ENCODE measurements around the gene ACER3. TPM values are rescaled to one million over a fixed set of nuclear protein-coding genes. Genes with fewer than 3 reads are reported as not detected.

ACER3 gene
- polyA plus RNA-seq, 5 donors, result 10.7 to 34.6 (median 20.5) TPM

GRCh38 chr11:77074205-77074604, 213.5 kb downstream of the ACER3 start:
- DNase-seq, result no peak

GRCh38 chr11:77074626-77075221, 214.0 kb downstream of the ACER3 start:
- DNase-seq, result no peak

GRCh38 chr11:77075425-77075905, 214.7 kb downstream of the ACER3 start:
- no peak for DNase-seq

Other genes starting within 250 kb of the ACER3 start
- gene LRRC32, start 190.2 kb upstream of the ACER3 start, polyA plus RNA-seq (ENCODE audit: insufficient read depth in 1 of 5, insufficient read length in 5 of 5, low replicate concordance in 1 of 5), result 10 to 100 TPM; 31.6 to 52.3 (median 45.1) TPM
- 10 to 100 TPM; 23.0 to 39.9 (median 25.9) TPM for gene TSKU, start 77.6 kb upstream of the ACER3 start, polyA plus RNA-seq (ENCODE audit: insufficient read depth in 1 of 5, insufficient read length in 5 of 5, low replicate concordance in 1 of 5)
- gene B3GNT6, start 173.5 kb downstream of the ACER3 start, polyA plus RNA-seq (ENCODE audit: insufficient read depth in 1 of 5, insufficient read length in 5 of 5, low replicate concordance in 1 of 5), result 1 to 10 TPM in 4 of 5 donors, under 1 TPM in 1; 0.95 to 3.4 (median 2.2) TPM
- gene CAPN5, start 206.1 kb downstream of the ACER3 start, polyA plus RNA-seq (ENCODE audit: insufficient read depth in 1 of 5, insufficient read length in 5 of 5, low replicate concordance in 1 of 5), result 10 to 100 TPM; 20.9 to 30.0 (median 27.1) TPM
- under 1 TPM in 3 of 5 donors, not detected in 2; 0.29 to 0.39 (median 0.31) TPM for gene OMP, start 241.9 kb downstream of the ACER3 start, polyA plus RNA-seq (ENCODE audit: insufficient read depth in 1 of 5, insufficient read length in 5 of 5, low replicate concordance in 1 of 5)